Duodenal mucosa (tissue), 2 donors: ENCODE data around the gene MAFB.

Experiments
- H3K27ac ChIP-seq: one replicate; pipeline ENCODE4 v1.7.0; 2013; ENCODE audit warnings: low read depth, low read length
- H3K27me3 ChIP-seq, 2 donors: one replicate each; pipeline ENCODE4 v1.7.0; 2013; ENCODE audit warnings: low read length in 2 of 2, control low read depth in 1 of 2; ENCODE audit not compliant: insufficient read depth in 2 of 2, control insufficient read depth in 1 of 2
- H3K36me3 ChIP-seq, 2 donors: one replicate each; pipeline ENCODE4 v1.7.0; 2013; ENCODE audit warnings: low read length in 2 of 2, control low read depth in 1 of 2; ENCODE audit not compliant: insufficient read depth in 2 of 2, control insufficient read depth in 1 of 2
- H3K4me1 ChIP-seq, 2 donors: one replicate each; pipeline ENCODE4 v1.7.0; 2013; ENCODE audit warnings: low read length in 2 of 2, control low read depth in 1 of 2; ENCODE audit not compliant: insufficient read depth in 2 of 2, control insufficient read depth in 1 of 2
- H3K4me3 ChIP-seq, 2 donors: one replicate each; pipeline ENCODE4 v1.7.0; 2013; ENCODE audit warnings: low read length in 2 of 2, low read depth in 1 of 2
- H3K9ac ChIP-seq, 2 donors: one replicate each; pipeline ENCODE4 v1.7.0; 2013; ENCODE audit warnings: low read length in 2 of 2, low read depth in 1 of 2
- H3K9me3 ChIP-seq, 2 donors: one replicate each; pipeline ENCODE4 v1.7.0; 2013; ENCODE audit warnings: low read length in 2 of 2, control low read depth in 1 of 2; ENCODE audit not compliant: control insufficient read depth in 1 of 2

MAFB gene

DNA sequence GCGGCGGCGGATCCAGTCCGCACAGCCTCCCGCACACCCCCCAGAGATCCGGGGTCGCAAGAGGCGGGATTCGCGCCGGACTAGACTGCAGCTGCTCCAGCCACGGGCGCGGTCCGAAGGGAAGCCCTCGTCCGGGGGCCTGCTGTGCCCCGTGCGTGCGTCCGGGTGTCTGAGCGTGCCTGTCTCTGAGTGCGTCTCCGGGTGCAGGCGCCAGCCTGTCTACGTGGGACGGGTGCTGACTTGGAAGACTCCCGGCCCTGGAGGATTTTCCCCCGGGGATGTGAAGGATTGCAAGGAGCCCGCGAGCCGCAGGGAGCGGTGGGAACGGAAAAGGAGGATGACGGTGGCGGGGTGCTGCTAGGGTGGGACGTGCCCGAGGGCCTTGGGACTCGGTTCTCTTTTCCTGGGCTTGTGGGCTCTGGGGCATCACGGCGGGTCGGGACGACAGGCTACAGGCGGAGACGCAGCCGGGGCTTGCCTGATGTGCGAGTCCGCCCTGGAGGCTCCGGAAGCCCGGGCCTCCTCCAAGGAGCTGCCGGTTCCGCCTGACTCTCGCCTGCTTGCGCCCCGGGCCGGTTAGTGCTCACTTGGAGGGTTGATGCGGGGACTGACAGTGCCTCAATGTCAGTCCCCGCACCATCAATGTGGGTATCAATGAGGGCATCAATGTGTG is 5.7 kb downstream of the MAFB start:
- H3K9ac ChIP-seq: no peak overlapping the region
- peaks cover 0 to 3% of the 10 kb centered on the region in 2 donors for H3K36me3 ChIP-seq
- H3K27ac ChIP-seq: no peak overlapping the region
- H3K27me3 ChIP-seq: peaks cover 55 to 57% of the 10 kb centered on the region in 2 donors
- H3K4me3 ChIP-seq: peak overlapping the region; percentile 51 to 58
- H3K9me3 ChIP-seq: no peaks in the 10 kb centered on the region
- peaks cover 5 to 30% of the 10 kb centered on the region in 2 donors for H3K4me1 ChIP-seq

DNA sequence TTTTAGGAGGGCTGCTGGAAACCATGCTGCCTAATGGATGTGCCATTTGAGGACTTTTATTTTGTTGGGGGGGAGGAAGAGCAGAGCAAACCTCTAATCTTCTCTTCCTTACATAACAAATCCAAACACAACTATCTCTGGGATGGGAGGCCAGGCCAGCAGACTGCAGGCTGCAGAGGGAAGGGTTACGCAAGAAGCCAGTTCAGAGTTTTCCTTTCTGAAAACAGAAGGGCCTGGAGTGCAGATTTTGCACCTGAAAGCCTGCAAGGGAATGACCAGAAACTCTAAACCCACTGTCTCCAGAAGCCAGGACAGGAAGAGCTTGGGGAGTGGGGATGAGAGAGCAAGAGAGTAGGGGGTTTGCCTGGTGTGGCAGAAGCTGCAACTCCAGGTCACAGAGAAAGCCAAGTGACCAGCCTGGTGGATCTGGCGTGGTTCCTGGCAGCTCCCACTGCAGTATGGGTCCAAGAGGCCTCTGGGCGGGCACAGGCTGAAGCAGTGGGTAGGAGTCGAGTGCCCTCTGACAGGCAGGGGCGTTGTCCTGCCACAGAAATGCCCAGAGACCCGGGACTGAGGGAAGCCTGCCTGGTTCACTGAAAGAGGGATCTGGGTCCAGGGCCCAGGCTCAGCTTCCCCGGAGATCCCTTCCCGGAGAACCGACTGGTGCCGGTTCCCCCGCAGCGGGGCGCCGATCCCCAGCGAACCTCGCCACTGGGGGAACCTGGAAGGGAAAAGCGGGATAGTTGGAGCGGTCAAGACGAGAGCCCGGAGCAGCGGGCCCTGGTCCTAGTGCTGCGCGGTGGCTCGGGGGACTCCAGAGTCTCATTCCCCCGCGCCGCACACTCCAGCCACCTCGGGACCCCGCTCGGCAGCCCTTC is 6.7 kb downstream of the MAFB start:
- H3K9me3 ChIP-seq: no peaks in the 10 kb centered on the region
- H3K4me1 ChIP-seq: peaks cover 3 to 25% of the 10 kb centered on the region in 2 donors
- H3K27me3 ChIP-seq: peaks cover 55 to 58% of the 10 kb centered on the region in 2 donors
- peak overlapping the region; percentile 10 for H3K27ac ChIP-seq
- peaks cover 0 to 3% of the 10 kb centered on the region in 2 donors for H3K36me3 ChIP-seq
- H3K4me3 ChIP-seq: peak overlapping the region; percentile 51 to 58
- no peak overlapping the region for H3K9ac ChIP-seq

DNA sequence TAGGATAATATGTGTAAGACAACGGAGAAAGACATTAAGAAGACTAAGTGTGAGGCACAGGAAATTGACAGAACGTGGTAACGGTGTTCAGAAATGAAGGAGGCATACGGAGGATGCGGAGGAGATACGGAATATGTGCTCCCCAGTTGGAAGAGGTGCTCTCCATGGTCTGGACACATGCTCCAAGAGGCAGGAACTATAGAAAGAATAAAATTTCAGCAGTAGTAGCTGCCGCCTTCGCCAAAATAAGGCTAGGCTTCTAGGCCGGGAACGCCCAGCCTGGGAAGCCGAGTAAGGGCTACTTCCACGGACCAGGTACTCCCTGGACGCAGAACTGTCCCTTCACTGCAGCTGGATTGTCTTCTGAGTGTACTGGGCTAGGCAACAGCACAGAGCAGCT is 7.4 kb downstream of the MAFB start:
- no peak overlapping the region for H3K4me3 ChIP-seq
- peaks cover 55 to 56% of the 10 kb centered on the region in 2 donors for H3K27me3 ChIP-seq
- H3K27ac ChIP-seq: no peak overlapping the region
- H3K4me1 ChIP-seq: peaks cover 3 to 23% of the 10 kb centered on the region in 2 donors
- H3K36me3 ChIP-seq: peaks cover 0 to 3% of the 10 kb centered on the region in 2 donors
- H3K9me3 ChIP-seq: no peaks in the 10 kb centered on the region
- H3K9ac ChIP-seq: no peak overlapping the region

- Histone ChIP-seq H3K4me3 (no peak overlapping the region), H3K27ac (no peak overlapping the region), H3K4me1 (peaks cover 7 to 19% of the 10 kb centered on the region in 2 donors), H3K27me3 (peaks cover 53 to 55% of the 10 kb centered on the region in 2 donors), H3K9ac (no peak overlapping the region), H3K9me3 (no peaks in the 10 kb centered on the region), H3K36me3 (peaks cover 0 to 3% of the 10 kb centered on the region in 2 donors)
Measured at GRCh38 chr20:40681165-40681564, 7.9 kb downstream of the MAFB start.

- no peak overlapping the region for H3K27ac ChIP-seq
- H3K9me3 ChIP-seq: no peaks in the 10 kb centered on the region
- H3K27me3 ChIP-seq: peaks cover 53% of the 10 kb centered on the region in 2 donors
- H3K4me3 ChIP-seq: no peak overlapping the region
- H3K36me3 ChIP-seq: peaks cover 0 to under 1% of the 10 kb centered on the region in 2 donors
- H3K4me1 ChIP-seq: peaks cover 13 to 18% of the 10 kb centered on the region in 2 donors
- no peak overlapping the region for H3K9ac ChIP-seq
Measured at GRCh38 chr20:40680161-40680959, 8.7 kb downstream of the MAFB start.

GRCh38 chr20:40679184-40679583 is 9.9 kb downstream of the MAFB start:
- Histone ChIP-seq H3K27me3 (peaks cover 41% of the 10 kb centered on the region in 2 donors), H3K4me3 (no peak overlapping the region), H3K9ac (no peak overlapping the region), H3K9me3 (no peaks in the 10 kb centered on the region), H3K4me1 (peaks cover 13 to 18% of the 10 kb centered on the region in 2 donors), H3K36me3 (no peaks in the 10 kb centered on the region), H3K27ac (no peak overlapping the region)

- Histone ChIP-seq H3K9ac (no peak overlapping the region), H3K4me3 (no peak overlapping the region), H3K9me3 (no peaks in the 10 kb centered on the region), H3K36me3 (no peaks in the 10 kb centered on the region), H3K27me3 (peaks cover 33 to 34% of the 10 kb centered on the region in 2 donors), H3K4me1 (peaks cover 16 to 18% of the 10 kb centered on the region in 2 donors), H3K27ac (no peak overlapping the region)
Measured at GRCh38 chr20:40678286-40678875, 10.7 kb downstream of the MAFB start.

GRCh38 chr20:40677343-40677924 is 11.6 kb downstream of the MAFB start:
- Histone ChIP-seq H3K4me1 (peaks cover 9 to 23% of the 10 kb centered on the region in 2 donors), H3K27ac (no peak overlapping the region), H3K9me3 (no peaks in the 10 kb centered on the region), H3K36me3 (no peaks in the 10 kb centered on the region), H3K9ac (no peak overlapping the region), H3K27me3 (peaks cover 23 to 28% of the 10 kb centered on the region in 2 donors), H3K4me3 (no peak overlapping the region)

DNA sequence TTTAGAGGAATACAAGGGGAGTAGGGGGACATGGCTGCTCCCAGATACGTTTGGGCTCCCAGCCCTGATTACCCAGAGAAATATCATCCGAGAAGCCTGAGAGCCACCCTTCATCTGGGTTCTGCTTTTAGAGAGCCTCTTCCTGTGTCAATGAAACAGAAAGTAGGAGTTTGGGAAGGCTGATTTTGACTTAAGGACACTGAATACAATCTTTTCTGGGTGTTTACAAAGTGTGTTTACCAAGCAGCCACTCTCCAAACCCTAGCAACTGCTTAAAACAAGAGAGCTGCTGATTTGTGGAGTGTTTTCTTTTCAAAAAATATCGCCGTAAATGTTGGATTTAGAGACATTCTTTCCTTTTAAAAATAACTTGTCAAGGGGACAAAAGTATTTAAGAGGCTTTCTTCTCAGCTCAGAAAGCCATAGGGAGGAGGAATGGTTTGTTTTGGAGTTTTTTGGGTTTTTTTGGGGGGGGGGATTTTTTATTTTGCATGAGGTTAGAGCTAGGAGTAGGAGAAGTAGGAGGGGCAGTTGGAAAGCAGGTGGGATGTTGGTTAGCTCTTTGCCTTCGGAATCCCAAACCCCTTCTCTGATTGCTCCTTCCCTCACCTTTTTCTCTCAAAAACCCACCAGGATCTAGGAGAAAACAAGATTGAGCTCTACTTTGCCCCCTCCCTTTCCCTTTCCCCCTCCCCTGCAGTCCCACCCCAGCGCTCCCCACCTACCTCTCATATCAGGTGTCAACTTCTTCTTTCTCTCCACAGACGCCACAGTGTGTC is 12.4 kb downstream of the MAFB start:
- H3K9me3 ChIP-seq: no peaks in the 10 kb centered on the region
- no peak overlapping the region for H3K9ac ChIP-seq
- peaks cover 6 to 23% of the 10 kb centered on the region in 2 donors for H3K4me1 ChIP-seq
- peaks cover 16 to 22% of the 10 kb centered on the region in 2 donors for H3K27me3 ChIP-seq
- H3K36me3 ChIP-seq: no peaks in the 10 kb centered on the region
- H3K27ac ChIP-seq: no peak overlapping the region
- H3K4me3 ChIP-seq: no peak overlapping the region
